Measurements from ENCODE around the gene SOAT2.

DNA sequence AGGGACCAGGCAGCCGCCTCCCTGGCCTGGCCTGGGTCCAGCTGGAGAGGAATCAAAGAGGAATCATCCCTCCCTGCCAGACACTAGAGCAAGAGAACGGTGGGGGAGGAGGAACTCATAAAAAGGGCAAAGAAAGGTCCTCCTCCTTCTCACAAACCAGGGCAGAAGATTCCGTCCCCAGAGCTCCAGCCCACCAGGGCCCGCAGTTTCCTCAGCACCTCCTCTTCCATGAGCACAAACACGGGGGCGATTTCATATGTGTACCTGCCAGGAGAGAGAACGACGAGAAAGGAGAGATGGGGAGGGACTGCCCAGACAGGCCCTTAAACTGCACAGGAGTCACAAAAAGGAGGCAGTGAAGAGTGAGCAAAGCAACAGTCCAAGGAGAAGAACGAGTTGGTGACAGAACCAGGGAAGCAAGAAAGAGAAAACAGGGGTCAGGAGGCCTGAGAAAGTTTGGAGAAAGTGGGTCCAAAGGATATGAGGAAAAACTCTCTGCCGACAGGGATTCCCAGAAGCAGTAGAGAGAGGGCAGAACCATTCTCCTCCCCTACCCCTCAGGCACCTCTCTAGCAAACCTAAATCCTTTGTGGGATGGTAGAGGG lies 68.5 kb downstream of the SOAT2 start:
- TF ChIP-seq CTCF (IDR thresholded peaks at IDR 0.05; ENCODE audit: low read length) (no peak), EZH2 (IDR thresholded peaks at IDR 0.05; ENCODE audit: borderline replicate concordance, low read length) (no peak)
